WTC11 (cell line): ENCODE data around the gene RSPRY1. TPM values are rescaled to one million over a fixed set of nuclear protein-coding genes. Genes with fewer than 3 reads are reported as not detected.
A peak's percentile ranks its signal among the peaks of the same experiment; 100 is the strongest.

Experiments
- ATAC-seq: fragments of 200-7000 bp; cut with Tn5 transposase; 2 replicates; pipeline ENCODE4 v1.10.0; 2021; ENCODE audit warnings: mild to moderate bottlenecking, moderate library complexity
- CTCF ChIA-PET: fragments of 300-600 bp; sonication (Branson Sonifier 250); formaldehyde crosslinking; loops from one replicate; lab custom pipeline; 2021; ENCODE audit warnings: antibody characterized with exemption; lab: Charles Lee
- POLR2A ChIA-PET: fragments of 350-600 bp; sonication (Branson Sonifier 250); formaldehyde crosslinking; loops from one replicate; lab custom pipeline; 2021; ENCODE audit warnings: antibody characterized with exemption; lab: Charles Lee
- DNase-seq: peaks from one replicate; pipeline ENCODE4 v3.0.0; 2021; ENCODE audit warnings: low spot score
- H3K27ac Mint-ChIP-seq: 2 replicates; pipeline ENCODE4 v1.8.0; 2021; ENCODE audit warnings: mixed read lengths
- H3K27me3 Mint-ChIP-seq: 2 replicates; pipeline ENCODE4 v1.8.0; 2021; ENCODE audit warnings: low read depth, mild to moderate bottlenecking, moderate library complexity, mixed read lengths
- H3K36me3 Mint-ChIP-seq: 2 replicates; pipeline ENCODE4 v1.8.0; 2021; ENCODE audit warnings: mixed read lengths
- H3K4me1 Mint-ChIP-seq: 2 replicates; pipeline ENCODE4 v1.8.0; 2022; ENCODE audit warnings: mixed read lengths
- H3K4me3 Mint-ChIP-seq: 2 replicates; pipeline ENCODE4 v1.8.0; 2021; ENCODE audit warnings: mild to moderate bottlenecking, moderate library complexity, mixed read lengths
- H3K9me3 Mint-ChIP-seq: 2 replicates; pipeline ENCODE4 v1.8.0; 2021; ENCODE audit warnings: mixed read lengths
- ATF1 ChIP-seq: sonication (generic); formaldehyde crosslinking; IDR thresholded peaks from 2 replicates; pipeline ENCODE4 v1.8.1; 2023; ENCODE audit warnings: mild to moderate bottlenecking, moderate library complexity, missing genetic modification reagents
- E2F1 ChIP-seq: sonication (generic); formaldehyde crosslinking; IDR thresholded peaks from 2 replicates; pipeline ENCODE4 v1.8.0; 2022; ENCODE audit warnings: mild to moderate bottlenecking, missing genetic modification reagents
- ETV6 ChIP-seq: sonication (generic); formaldehyde crosslinking; IDR thresholded peaks from 2 replicates; pipeline ENCODE4 v1.8.1; 2022; ENCODE audit warnings: mild to moderate bottlenecking, missing genetic modification reagents
- FOXK1 ChIP-seq: sonication (generic); formaldehyde crosslinking; IDR thresholded peaks from 2 replicates; pipeline ENCODE4 v1.8.0; 2022; ENCODE audit warnings: mild to moderate bottlenecking, moderate library complexity, missing genetic modification reagents
- GABPB1 ChIP-seq: sonication (generic); formaldehyde crosslinking; IDR thresholded peaks from 2 replicates; pipeline ENCODE4 v1.8.1; 2023; ENCODE audit warnings: mild to moderate bottlenecking, missing genetic modification reagents
- HMGA2 ChIP-seq: fragments of 250-450 bp; sonication (Bioruptor Pico); IDR thresholded peaks from 2 replicates; pipeline ENCODE4 v1.4.0; 2021; ENCODE audit warnings: mild to moderate bottlenecking, moderate library complexity
- IRF2 ChIP-seq: sonication (generic); formaldehyde crosslinking; IDR thresholded peaks from 2 replicates; pipeline ENCODE4 v1.8.0; 2022; ENCODE audit warnings: low read depth, missing genetic modification reagents, borderline replicate concordance
- JAZF1 ChIP-seq: fragments of 250-450 bp; sonication (Bioruptor Pico); IDR thresholded peaks from 2 replicates; pipeline ENCODE4 v1.9.0; 2021; ENCODE audit warnings: moderate library complexity, mild to moderate bottlenecking, inconsistent platforms
- JUN ChIP-seq: sonication (generic); formaldehyde crosslinking; IDR thresholded peaks from 2 replicates; pipeline ENCODE4 v1.8.0; 2023; ENCODE audit warnings: mild to moderate bottlenecking, missing genetic modification reagents
- KAT7 ChIP-seq: sonication (generic); formaldehyde crosslinking; IDR thresholded peaks from 2 replicates; pipeline ENCODE4 v1.8.1; 2023; ENCODE audit warnings: missing genetic modification reagents, mild to moderate bottlenecking, borderline replicate concordance
- NFATC4 ChIP-seq: fragments of 250-450 bp; sonication (Bioruptor Pico); IDR thresholded peaks from 2 replicates; pipeline ENCODE4 v1.9.0; 2021; ENCODE audit warnings: mild to moderate bottlenecking
- NR1H2 ChIP-seq: sonication (generic); formaldehyde crosslinking; IDR thresholded peaks from 2 replicates; pipeline ENCODE4 v1.9.0; 2021; ENCODE audit warnings: mild to moderate bottlenecking, moderate library complexity, missing genetic modification reagents
- PRRX2 ChIP-seq: fragments of 250-450 bp; sonication (Bioruptor Pico); IDR thresholded peaks from 2 replicates; pipeline ENCODE4 v1.8.0; 2021; ENCODE audit warnings: mild to moderate bottlenecking
- SP1 ChIP-seq: sonication (generic); formaldehyde crosslinking; conservative IDR thresholded peaks from 2 replicates; pipeline ENCODE4 v1.8.1; 2022; ENCODE audit warnings: missing genetic modification reagents
- TP53 ChIP-seq: sonication (generic); formaldehyde crosslinking; IDR thresholded peaks from 2 replicates; pipeline ENCODE4 v1.8.1; 2023; ENCODE audit warnings: mild to moderate bottlenecking, missing genetic modification reagents
- ZNF138 ChIP-seq: sonication (generic); formaldehyde crosslinking; conservative IDR thresholded peaks from 2 replicates; pipeline ENCODE4 v1.8.1; 2022; ENCODE audit warnings: mild to moderate bottlenecking, moderate library complexity, missing genetic modification reagents
- ZNF423 ChIP-seq: fragments of 250-450 bp; sonication (Bioruptor Pico); IDR thresholded peaks from 2 replicates; pipeline ENCODE4 v2.1.2; 2022; ENCODE audit warnings: mild to moderate bottlenecking, moderate library complexity
- ZNF671 ChIP-seq: fragments of 250-450 bp; sonication (Bioruptor Pico); IDR thresholded peaks from 2 replicates; pipeline ENCODE4 v1.8.0; 2021; ENCODE audit warnings: mild to moderate bottlenecking
- ZSCAN18 ChIP-seq: fragments of 250-450 bp; sonication (Bioruptor Pico); IDR thresholded peaks from 2 replicates; pipeline ENCODE4 v2.1.2; 2022; ENCODE audit warnings: mild to moderate bottlenecking, moderate library complexity
- total RNA-seq: library from RNA; stranded (reverse); gene quantifications from 3 replicates; pipeline ENCODE4 v1.2.3, GENCODE V29; 2021
- TF ChIP-seq, protein P1 (sequence below): sonication (generic); formaldehyde crosslinking; IDR thresholded peaks from 2 replicates; pipeline ENCODE4 v1.8.1; 2023; ENCODE audit warnings: mild to moderate bottlenecking, missing genetic modification reagents, moderate library complexity
- TF ChIP-seq, protein P2 (sequence below): sonication (generic); formaldehyde crosslinking; IDR thresholded peaks from 2 replicates; pipeline ENCODE4 v1.8.0; 2022; ENCODE audit warnings: mild to moderate bottlenecking, missing genetic modification reagents
- TF ChIP-seq, protein P3 (sequence below): fragments of 250-450 bp; sonication (Bioruptor Pico); IDR thresholded peaks from 2 replicates; pipeline ENCODE4 v1.9.0; 2021; ENCODE audit warnings: mild to moderate bottlenecking
- TF ChIP-seq, protein P4 (sequence below): sonication (generic); formaldehyde crosslinking; IDR thresholded peaks from 2 replicates; pipeline ENCODE4 v1.8.0; 2023; ENCODE audit warnings: mild to moderate bottlenecking, missing genetic modification reagents

The RSPRY1 gene
- total RNA-seq, 1 experiment from 2014 or later = 26.8 TPM

DNA sequence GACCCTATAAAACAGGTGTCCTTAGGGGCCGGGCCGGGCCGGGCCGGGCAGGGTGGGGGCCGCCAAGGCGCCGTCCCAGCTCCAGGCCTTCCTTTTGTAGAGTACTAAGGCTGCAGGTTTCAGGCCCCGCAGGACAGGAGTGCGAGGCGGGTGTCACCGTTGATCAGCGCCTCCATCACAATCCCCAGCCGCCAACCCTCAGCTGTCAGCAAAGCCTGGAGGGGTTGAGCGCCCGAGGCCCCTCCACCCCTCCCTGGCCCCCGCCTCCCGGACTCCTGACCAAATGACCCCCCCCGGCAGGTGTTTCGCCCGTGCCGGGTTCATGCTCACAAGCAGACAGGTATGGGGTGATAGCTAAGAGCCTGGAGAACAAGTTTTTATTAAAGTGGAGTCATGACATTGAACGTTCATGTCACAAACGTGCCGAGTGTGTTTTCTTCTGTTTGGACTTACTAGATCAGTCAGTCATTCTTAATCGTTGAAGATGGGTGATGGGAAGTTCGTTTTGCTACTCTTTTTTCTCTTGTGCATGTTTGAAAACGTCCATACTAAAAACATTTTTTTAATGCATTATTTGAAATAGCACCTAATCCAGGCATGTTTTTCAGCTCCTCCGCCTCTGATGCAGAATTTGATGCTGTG, 59.5 kb downstream of the RSPRY1 start:
- Mint-ChIP-seq H3K27ac (no peak overlapping the region), H3K4me3 (peak overlapping the region; percentile 71), H3K4me1 (peaks cover 12% of the 10 kb centered on the region), H3K27me3 (no peaks in the 10 kb centered on the region; the same call in 1 of the 2 replicates), H3K9me3 (no peaks in the 10 kb centered on the region), H3K36me3 (no peaks in the 10 kb centered on the region)
- ATAC-seq (peak; percentile 4; the same call in 1 of the 2 replicates), DNase-seq (peak; percentile 30)
- POLR2A ChIA-PET = interaction anchor here (0.6 to 1.3 kb wide), 5 partner anchors 11 to 172 kb away, joined by 3 to 5 read pairs (median 3); no protein-coding TSS in a partner anchor
- TF ChIP-seq TP53 (CRISPR knock-in tag) = no peak
- TF ChIP-seq SP1 (CRISPR knock-in tag) = no peak
- no peak for TF ChIP-seq GABPB1
- no peak for TF ChIP-seq PRRX2
- no peak for TF ChIP-seq IRF2
- TF ChIP-seq, protein P1, sequence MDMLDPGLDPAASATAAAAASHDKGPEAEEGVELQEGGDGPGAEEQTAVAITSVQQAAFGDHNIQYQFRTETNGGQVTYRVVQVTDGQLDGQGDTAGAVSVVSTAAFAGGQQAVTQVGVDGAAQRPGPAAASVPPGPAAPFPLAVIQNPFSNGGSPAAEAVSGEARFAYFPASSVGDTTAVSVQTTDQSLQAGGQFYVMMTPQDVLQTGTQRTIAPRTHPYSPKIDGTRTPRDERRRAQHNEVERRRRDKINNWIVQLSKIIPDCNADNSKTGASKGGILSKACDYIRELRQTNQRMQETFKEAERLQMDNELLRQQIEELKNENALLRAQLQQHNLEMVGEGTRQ = no peak
- TF ChIP-seq, protein P2, sequence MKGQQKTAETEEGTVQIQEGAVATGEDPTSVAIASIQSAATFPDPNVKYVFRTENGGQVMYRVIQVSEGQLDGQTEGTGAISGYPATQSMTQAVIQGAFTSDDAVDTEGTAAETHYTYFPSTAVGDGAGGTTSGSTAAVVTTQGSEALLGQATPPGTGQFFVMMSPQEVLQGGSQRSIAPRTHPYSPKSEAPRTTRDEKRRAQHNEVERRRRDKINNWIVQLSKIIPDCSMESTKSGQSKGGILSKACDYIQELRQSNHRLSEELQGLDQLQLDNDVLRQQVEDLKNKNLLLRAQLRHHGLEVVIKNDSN (CRISPR knock-in tag) = no peak
- no peak for TF ChIP-seq NR1H2
- TF ChIP-seq JAZF1 (CRISPR knock-in tag) = no peak
- TF ChIP-seq, protein P3, sequence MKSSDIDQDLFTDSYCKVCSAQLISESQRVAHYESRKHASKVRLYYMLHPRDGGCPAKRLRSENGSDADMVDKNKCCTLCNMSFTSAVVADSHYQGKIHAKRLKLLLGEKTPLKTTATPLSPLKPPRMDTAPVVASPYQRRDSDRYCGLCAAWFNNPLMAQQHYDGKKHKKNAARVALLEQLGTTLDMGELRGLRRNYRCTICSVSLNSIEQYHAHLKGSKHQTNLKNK (CRISPR knock-in tag) = no peak
- no peak for TF ChIP-seq ZNF423
- no peak for TF ChIP-seq FOXK1
- no peak for TF ChIP-seq KAT7 (CRISPR knock-in tag)
- TF ChIP-seq, protein P4, sequence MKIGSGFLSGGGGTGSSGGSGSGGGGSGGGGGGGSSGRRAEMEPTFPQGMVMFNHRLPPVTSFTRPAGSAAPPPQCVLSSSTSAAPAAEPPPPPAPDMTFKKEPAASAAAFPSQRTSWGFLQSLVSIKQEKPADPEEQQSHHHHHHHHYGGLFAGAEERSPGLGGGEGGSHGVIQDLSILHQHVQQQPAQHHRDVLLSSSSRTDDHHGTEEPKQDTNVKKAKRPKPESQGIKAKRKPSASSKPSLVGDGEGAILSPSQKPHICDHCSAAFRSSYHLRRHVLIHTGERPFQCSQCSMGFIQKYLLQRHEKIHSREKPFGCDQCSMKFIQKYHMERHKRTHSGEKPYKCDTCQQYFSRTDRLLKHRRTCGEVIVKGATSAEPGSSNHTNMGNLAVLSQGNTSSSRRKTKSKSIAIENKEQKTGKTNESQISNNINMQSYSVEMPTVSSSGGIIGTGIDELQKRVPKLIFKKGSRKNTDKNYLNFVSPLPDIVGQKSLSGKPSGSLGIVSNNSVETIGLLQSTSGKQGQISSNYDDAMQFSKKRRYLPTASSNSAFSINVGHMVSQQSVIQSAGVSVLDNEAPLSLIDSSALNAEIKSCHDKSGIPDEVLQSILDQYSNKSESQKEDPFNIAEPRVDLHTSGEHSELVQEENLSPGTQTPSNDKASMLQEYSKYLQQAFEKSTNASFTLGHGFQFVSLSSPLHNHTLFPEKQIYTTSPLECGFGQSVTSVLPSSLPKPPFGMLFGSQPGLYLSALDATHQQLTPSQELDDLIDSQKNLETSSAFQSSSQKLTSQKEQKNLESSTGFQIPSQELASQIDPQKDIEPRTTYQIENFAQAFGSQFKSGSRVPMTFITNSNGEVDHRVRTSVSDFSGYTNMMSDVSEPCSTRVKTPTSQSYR (CRISPR knock-in tag) = no peak
- no peak for TF ChIP-seq ETV6
- no peak for TF ChIP-seq JUN (CRISPR knock-in tag)
- TF ChIP-seq ZNF671 (CRISPR knock-in tag) = no peak
- TF ChIP-seq ZSCAN18 = no peak
- CTCF ChIA-PET = interaction anchor here (0.6 to 1.6 kb wide), 10 partner anchors 15 to 530 kb away, joined by 3 to 6 read pairs (median 4); partner anchors contain the start of gene PLLP

- CTCF ChIA-PET = interaction anchor here (0.5 kb wide), 1 partner anchor 276 kb away, joined by 3 read pairs; no protein-coding TSS in a partner anchor
- Mint-ChIP-seq H3K4me1 (no peaks in the 10 kb centered on the region), H3K27ac (no peak overlapping the region), H3K27me3 (no peaks in the 10 kb centered on the region), H3K4me3 (no peak overlapping the region), H3K36me3 (peaks cover 11% of the 10 kb centered on the region), H3K9me3 (0 out of 2 replicates have a peak, but pooled peaks cover 4% of the 10 kb centered on the region)
- ATAC-seq (no peak), DNase-seq (no peak)
- POLR2A ChIA-PET = interaction anchor here (0.7 kb wide), 1 partner anchor 434 kb away, joined by 4 read pairs; no protein-coding TSS in a partner anchor
- TF ChIP-seq ATF1 (CRISPR knock-in tag) (no peak), ZNF138 (CRISPR knock-in tag) (no peak), NFATC4 (CRISPR knock-in tag) (no peak), SP1 (CRISPR knock-in tag) (no peak), HMGA2 (CRISPR knock-in tag) (no peak), E2F1 (no peak), IRF2 (no peak)
Measured at GRCh38 chr16:57251352-57251751, 65.2 kb downstream of the RSPRY1 start.
